Gastrocnemius medialis (tissue), 4 donors: ENCODE data around the gene SLC38A8. TPM values are rescaled to one million over a fixed set of nuclear protein-coding genes. Genes with fewer than 3 reads are reported as not detected.

Source experiments
- ATAC-seq, 2 donors: fragments of 150-250 bp; one replicate each; pipeline ENCODE4 v1.9.1; 2016
- DNase-seq, 2 donors: peaks; one replicate each; pipeline ENCODE4 v3.0.0-alpha.2; 2019
- H3K27ac ChIP-seq, 4 donors: fragments of 200-600 bp; sonication (generic); 1 replicate in 1 of 4; 2 replicates in 3 of 4; pipeline ENCODE4 v1.5.1; 2016 to 2018; ENCODE audit warnings: mild to moderate bottlenecking in 2 of 4, moderate library complexity in 1 of 4
- H3K27me3 ChIP-seq, 3 donors: fragments of 200-600 bp; sonication (generic) in 2 of 3; 1 replicate in 1 of 3; 2 replicates in 2 of 3; pipeline versions ENCODE4 v1.5.1 to v1.6.0; 2016 to 2019; ENCODE audit warnings: mild to moderate bottlenecking in 1 of 3, moderate library complexity in 1 of 3
- H3K36me3 ChIP-seq, 2 donors: fragments of 200-600 bp; sonication (generic) in 1 of 2; one replicate each; pipeline ENCODE4 v1.5.1; 2017 to 2018
- H3K4me1 ChIP-seq, 2 donors: fragments of 200-600 bp; sonication (generic) in 1 of 2; one replicate each; pipeline ENCODE4 v1.5.1; 2016 to 2017; ENCODE audit warnings: mild to moderate bottlenecking in 2 of 2
- H3K4me3 ChIP-seq, 4 donors: fragments of 200-600 bp; sonication (generic) in 3 of 4; 1 replicate in 1 of 4; 2 replicates in 3 of 4; pipeline ENCODE4 v1.5.1; 2016 to 2019; ENCODE audit warnings: mild to moderate bottlenecking in 2 of 4
- H3K9me3 ChIP-seq, 3 donors: fragments of 200-600 bp; sonication (generic) in 2 of 3; 1 replicate in 1 of 3; 2 replicates in 2 of 3; pipeline ENCODE4 v1.5.1; 2016 to 2019
- POLR2A ChIP-seq, 2 donors: fragments of 450-650 bp; IDR thresholded peaks; one replicate each; pipeline ENCODE4 v1.6.1; 2017; ENCODE audit warnings: antibody characterized with exemption in 2 of 2, mild to moderate bottlenecking in 2 of 2, moderate library complexity in 2 of 2
- in situ Hi-C, 4 donors: fragments of 200-750 bp; cut with MboI; loops; one replicate each; pipeline versions ENCODE4 v1.15.0 to v1.8.0; 2017; ENCODE audit warnings: low sequenced_read_pairs in 4 of 4
- intact Hi-C: fragments of 100-400 bp; cut with DNase I; formaldehyde crosslinking; loops from one replicate; pipeline ENCODE4 v1.15.1; 2023; ENCODE audit warnings: low total_unique reads
- total RNA-seq, 4 donors: library from RNA; depleted of rRNA; stranded (reverse); fragments of >200 nt; gene quantifications; one replicate each; pipeline versions ENCODE4 v1.1.0 to v1.2.3, GENCODE V29; 2016
- TF ChIP-seq, protein P1 (sequence below), 5 experiments: fragments of 450-650 bp in 3 of 5; fragments of 200-600 bp in 2 of 5; sonication (generic) in 2 of 5; IDR thresholded peaks in 4 of 5; conservative IDR thresholded peaks in 1 of 5; 1 replicate in 4 of 5; 2 replicates in 1 of 5; pipeline ENCODE4 v1.5.1; 2016 to 2019; ENCODE audit warnings: antibody characterized with exemption in 5 of 5, mild to moderate bottlenecking in 3 of 5, moderate library complexity in 3 of 5

Gene SLC38A8
- total RNA-seq, 4 donors from 2014 or later = not detected

- in situ Hi-C loops (loop anchor here (10.0 to 25.0 kb wide), 5 partner anchors 101 to 251 kb away; partner anchors contain the start of genes NECAB2 (in 2 of the 4) and OSGIN1 (in 2 of the 4)), intact Hi-C loops (no loop called here)
- ATAC-seq (peak in 1 of 2 donors; percentile 75), DNase-seq (peak in 1 of 2 donors; percentile 49)
- Histone ChIP-seq H3K4me3 (no peak overlapping the region), H3K4me1 (no peaks in the 10 kb centered on the region), H3K9me3 (no peaks in the 10 kb centered on the region), H3K27me3 (no peaks in the 10 kb centered on the region), H3K27ac (no peak overlapping the region), H3K36me3 (peaks cover 14 to 96% of the 10 kb centered on the region in 2 donors)
- TF ChIP-seq, protein P1, sequence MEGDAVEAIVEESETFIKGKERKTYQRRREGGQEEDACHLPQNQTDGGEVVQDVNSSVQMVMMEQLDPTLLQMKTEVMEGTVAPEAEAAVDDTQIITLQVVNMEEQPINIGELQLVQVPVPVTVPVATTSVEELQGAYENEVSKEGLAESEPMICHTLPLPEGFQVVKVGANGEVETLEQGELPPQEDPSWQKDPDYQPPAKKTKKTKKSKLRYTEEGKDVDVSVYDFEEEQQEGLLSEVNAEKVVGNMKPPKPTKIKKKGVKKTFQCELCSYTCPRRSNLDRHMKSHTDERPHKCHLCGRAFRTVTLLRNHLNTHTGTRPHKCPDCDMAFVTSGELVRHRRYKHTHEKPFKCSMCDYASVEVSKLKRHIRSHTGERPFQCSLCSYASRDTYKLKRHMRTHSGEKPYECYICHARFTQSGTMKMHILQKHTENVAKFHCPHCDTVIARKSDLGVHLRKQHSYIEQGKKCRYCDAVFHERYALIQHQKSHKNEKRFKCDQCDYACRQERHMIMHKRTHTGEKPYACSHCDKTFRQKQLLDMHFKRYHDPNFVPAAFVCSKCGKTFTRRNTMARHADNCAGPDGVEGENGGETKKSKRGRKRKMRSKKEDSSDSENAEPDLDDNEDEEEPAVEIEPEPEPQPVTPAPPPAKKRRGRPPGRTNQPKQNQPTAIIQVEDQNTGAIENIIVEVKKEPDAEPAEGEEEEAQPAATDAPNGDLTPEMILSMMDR (IDR thresholded peaks at IDR 0.05 in 4 of 5, conservative IDR thresholded peaks at IDR 0.05 in 1 of 5) = peak; percentile 35 to 60 (median 54)
- no peak for TF ChIP-seq POLR2A (IDR thresholded peaks at IDR 0.05)
Observed at GRCh38 chr16:84065536-84066132, 23.0 kb upstream of the SLC38A8 start.

- no peak overlapping the region for H3K4me3 ChIP-seq
- no peaks in the 10 kb centered on the region for H3K4me1 ChIP-seq
- ATAC-seq (no peak), DNase-seq (no peak)
- no peak overlapping the region for H3K27ac ChIP-seq
- intact Hi-C loops (loop anchor here (2.0 kb wide), 2 partner anchors 107 to 137 kb away; no protein-coding TSS in a partner anchor), in situ Hi-C loops (loop anchor here (5.0 to 25.0 kb wide), 6 partner anchors 99 to 249 kb away; partner anchors contain the start of genes NECAB2 (in 2 of the 4) and OSGIN1 (in 2 of the 4))
- H3K36me3 ChIP-seq = peaks cover 10 to 97% of the 10 kb centered on the region in 2 donors
- no peaks in the 10 kb centered on the region for H3K27me3 ChIP-seq
- no peaks in the 10 kb centered on the region for H3K9me3 ChIP-seq
- TF ChIP-seq, protein P1 (IDR thresholded peaks at IDR 0.05 in 4 of 5, conservative IDR thresholded peaks at IDR 0.05 in 1 of 5) = no peak
- no peak for TF ChIP-seq POLR2A (IDR thresholded peaks at IDR 0.05)
Observed at GRCh38 chr16:84063980-84064379, 21.4 kb upstream of the SLC38A8 start.

- Histone ChIP-seq H3K9me3 (no peaks in the 10 kb centered on the region), H3K27ac (no peak overlapping the region), H3K36me3 (peaks cover 10 to 97% of the 10 kb centered on the region in 2 donors), H3K27me3 (no peaks in the 10 kb centered on the region), H3K4me1 (no peaks in the 10 kb centered on the region), H3K4me3 (no peak overlapping the region)
- ATAC-seq (peak; percentile 76 to 78), DNase-seq (peak; percentile 22 to 67)
- TF ChIP-seq, protein P1 (IDR thresholded peaks at IDR 0.05 in 4 of 5, conservative IDR thresholded peaks at IDR 0.05 in 1 of 5) = peak; percentile 74 to 89 (median 83)
- TF ChIP-seq POLR2A (IDR thresholded peaks at IDR 0.05) = no peak
- in situ Hi-C loops = loop anchor here (5.0 to 25.0 kb wide), 6 partner anchors 98 to 248 kb away; partner anchors contain the start of genes NECAB2 (in 2 of the 4) and OSGIN1 (in 2 of the 4)
- intact Hi-C loops = loop anchor here (1.0 to 2.0 kb wide), 3 partner anchors 106 to 237 kb away; no protein-coding TSS in a partner anchor
Observed at GRCh38 chr16:84062734-84063640, 20.4 kb upstream of the SLC38A8 start.

DNA sequence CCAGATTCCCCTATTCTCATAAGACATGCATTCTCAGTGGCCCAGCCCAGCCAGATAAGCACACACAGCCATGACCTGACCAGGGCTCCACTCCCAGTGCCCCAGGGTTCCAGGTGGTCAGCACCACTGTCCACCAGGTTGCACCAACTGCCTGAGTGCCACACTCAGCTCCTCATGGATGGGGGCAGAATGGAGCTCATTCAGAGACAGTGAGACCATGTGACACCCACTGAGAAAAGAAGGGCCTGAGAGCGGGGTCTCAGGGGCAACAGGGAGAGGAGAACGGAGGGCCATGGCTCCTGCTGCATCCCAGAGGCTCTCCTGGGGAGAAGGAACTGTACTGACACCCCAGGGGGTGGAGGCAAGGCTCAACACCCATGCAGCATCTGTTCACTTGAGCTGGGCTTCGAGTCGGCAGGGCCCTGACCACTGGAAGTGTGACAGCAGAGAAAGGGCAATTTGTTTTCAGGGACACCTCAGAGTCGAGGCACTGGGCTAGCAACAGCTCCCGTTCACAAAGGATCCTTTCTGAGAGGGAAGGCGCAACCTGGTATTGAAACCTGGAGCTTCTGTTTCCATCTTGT, 18.7 kb upstream of the SLC38A8 start:
- in situ Hi-C loops (loop anchor here (5.0 to 25.0 kb wide), 6 partner anchors 97 to 247 kb away; partner anchors contain the start of genes NECAB2 (in 2 of the 4) and OSGIN1 (in 2 of the 4)), intact Hi-C loops (no loop called here)
- Histone ChIP-seq H3K4me3 (no peak overlapping the region), H3K27ac (no peak overlapping the region), H3K9me3 (no peaks in the 10 kb centered on the region), H3K4me1 (no peaks in the 10 kb centered on the region), H3K27me3 (no peaks in the 10 kb centered on the region), H3K36me3 (peaks cover 3 to 97% of the 10 kb centered on the region in 2 donors)
- DNase-seq = no peak
- TF ChIP-seq, protein P1 (IDR thresholded peaks at IDR 0.05 in 4 of 5, conservative IDR thresholded peaks at IDR 0.05 in 1 of 5) = no peak
- TF ChIP-seq POLR2A (IDR thresholded peaks at IDR 0.05) = no peak
- ATAC-seq = no peak
